ENCODE data around the gene COX18.

The COX18 gene

GRCh38 chr4:73075832-73076231, 6.3 kb upstream of the COX18 start:
- H3K36me3 ChIP-seq (ENCODE audit: insufficient read depth, low read length) = peaks cover 62% of the 10 kb centered on the region
- H2AFZ ChIP-seq (ENCODE audit: low read depth, low read length) = no peak overlapping the region
- H3K4me3 ChIP-seq (ENCODE audit: low read length) = no peak overlapping the region
- H3K27me3 ChIP-seq (ENCODE audit: insufficient read depth, low read length) = no peaks in the 10 kb centered on the region
- H3K9me3 ChIP-seq (ENCODE audit: low read length) = no peaks in the 10 kb centered on the region
- H3K4me1 ChIP-seq (ENCODE audit: insufficient read depth, low read length) = peaks cover 4% of the 10 kb centered on the region

GRCh38 chr4:73070074-73070390, 516 bp upstream of the COX18 start:
- peaks cover 16% of the 10 kb centered on the region for H3K4me1 ChIP-seq (ENCODE audit: insufficient read depth, low read length)
- H2AFZ ChIP-seq (ENCODE audit: low read depth, low read length) = peak overlapping the region; percentile 56
- no peaks in the 10 kb centered on the region for H3K9me3 ChIP-seq (ENCODE audit: low read length)
- peak overlapping the region; percentile 90 for H3K4me3 ChIP-seq (ENCODE audit: low read length)
- no peaks in the 10 kb centered on the region for H3K27me3 ChIP-seq (ENCODE audit: insufficient read depth, low read length)
- H3K36me3 ChIP-seq (ENCODE audit: insufficient read depth, low read length) = peaks cover 24% of the 10 kb centered on the region

GRCh38 chr4:73068491-73069337, 802 bp downstream of the COX18 start:
- Histone ChIP-seq H3K9me3 (ENCODE audit: low read length) (no peaks in the 10 kb centered on the region), H3K4me3 (ENCODE audit: low read length) (peak overlapping the region; percentile 90), H2AFZ (ENCODE audit: low read depth, low read length) (peak overlapping the region; percentile 59), H3K27me3 (ENCODE audit: insufficient read depth, low read length) (no peaks in the 10 kb centered on the region), H3K4me1 (ENCODE audit: insufficient read depth, low read length) (peaks cover 16% of the 10 kb centered on the region), H3K36me3 (ENCODE audit: insufficient read depth, low read length) (peaks cover 23% of the 10 kb centered on the region)

GRCh38 chr4:73067971-73068394, 1.5 kb downstream of the COX18 start:
- peak overlapping the region; percentile 59 for H2AFZ ChIP-seq (ENCODE audit: low read depth, low read length)
- peaks cover 26% of the 10 kb centered on the region for H3K36me3 ChIP-seq (ENCODE audit: insufficient read depth, low read length)
- no peaks in the 10 kb centered on the region for H3K9me3 ChIP-seq (ENCODE audit: low read length)
- peaks cover 16% of the 10 kb centered on the region for H3K4me1 ChIP-seq (ENCODE audit: insufficient read depth, low read length)
- no peaks in the 10 kb centered on the region for H3K27me3 ChIP-seq (ENCODE audit: insufficient read depth, low read length)
- peak overlapping the region; percentile 90 for H3K4me3 ChIP-seq (ENCODE audit: low read length)

GRCh38 chr4:73066928-73067327, 2.6 kb downstream of the COX18 start:
- Histone ChIP-seq H3K4me3 (ENCODE audit: low read length) (no peak overlapping the region), H3K36me3 (ENCODE audit: insufficient read depth, low read length) (peaks cover 24% of the 10 kb centered on the region), H3K27me3 (ENCODE audit: insufficient read depth, low read length) (no peaks in the 10 kb centered on the region), H2AFZ (ENCODE audit: low read depth, low read length) (no peak overlapping the region), H3K9me3 (ENCODE audit: low read length) (no peaks in the 10 kb centered on the region), H3K4me1 (ENCODE audit: insufficient read depth, low read length) (peaks cover 12% of the 10 kb centered on the region)

GRCh38 chr4:73066445-73066844, 3.1 kb downstream of the COX18 start:
- H3K4me3 ChIP-seq (ENCODE audit: low read length) = no peak overlapping the region
- H3K4me1 ChIP-seq (ENCODE audit: insufficient read depth, low read length) = peaks cover 12% of the 10 kb centered on the region
- no peak overlapping the region for H2AFZ ChIP-seq (ENCODE audit: low read depth, low read length)
- H3K9me3 ChIP-seq (ENCODE audit: low read length) = no peaks in the 10 kb centered on the region
- peaks cover 28% of the 10 kb centered on the region for H3K36me3 ChIP-seq (ENCODE audit: insufficient read depth, low read length)
- no peaks in the 10 kb centered on the region for H3K27me3 ChIP-seq (ENCODE audit: insufficient read depth, low read length)

- Histone ChIP-seq H3K4me1 (ENCODE audit: insufficient read depth, low read length) (peaks cover 7% of the 10 kb centered on the region), H3K4me3 (ENCODE audit: low read length) (no peak overlapping the region), H3K36me3 (ENCODE audit: insufficient read depth, low read length) (peaks cover 41% of the 10 kb centered on the region), H3K27me3 (ENCODE audit: insufficient read depth, low read length) (no peaks in the 10 kb centered on the region), H2AFZ (ENCODE audit: low read depth, low read length) (no peak overlapping the region), H3K9me3 (ENCODE audit: low read length) (no peaks in the 10 kb centered on the region)
Measured at GRCh38 chr4:73064536-73064935, 5.0 kb downstream of the COX18 start.

- Histone ChIP-seq H3K4me1 (ENCODE audit: insufficient read depth, low read length) (no peaks in the 10 kb centered on the region), H2AFZ (ENCODE audit: low read depth, low read length) (no peak overlapping the region), H3K27me3 (ENCODE audit: insufficient read depth, low read length) (no peaks in the 10 kb centered on the region), H3K36me3 (ENCODE audit: insufficient read depth, low read length) (peaks cover 48% of the 10 kb centered on the region), H3K4me3 (ENCODE audit: low read length) (no peak overlapping the region), H3K9me3 (ENCODE audit: low read length) (no peaks in the 10 kb centered on the region)
Measured at GRCh38 chr4:73055241-73055897, 14.1 kb downstream of the COX18 start.

- Histone ChIP-seq H3K9me3 (ENCODE audit: low read length) (no peaks in the 10 kb centered on the region), H3K27me3 (ENCODE audit: insufficient read depth, low read length) (no peaks in the 10 kb centered on the region), H3K36me3 (ENCODE audit: insufficient read depth, low read length) (peaks cover 38% of the 10 kb centered on the region), H3K4me1 (ENCODE audit: insufficient read depth, low read length) (no peaks in the 10 kb centered on the region), H3K4me3 (ENCODE audit: low read length) (no peak overlapping the region), H2AFZ (ENCODE audit: low read depth, low read length) (no peak overlapping the region)
Measured at GRCh38 chr4:73053974-73054480, 15.5 kb downstream of the COX18 start.

- no peaks in the 10 kb centered on the region for H3K4me1 ChIP-seq (ENCODE audit: insufficient read depth, low read length)
- peaks cover 30% of the 10 kb centered on the region for H3K36me3 ChIP-seq (ENCODE audit: insufficient read depth, low read length)
- H2AFZ ChIP-seq (ENCODE audit: low read depth, low read length) = no peak overlapping the region
- no peaks in the 10 kb centered on the region for H3K27me3 ChIP-seq (ENCODE audit: insufficient read depth, low read length)
- H3K9me3 ChIP-seq (ENCODE audit: low read length) = no peaks in the 10 kb centered on the region
- no peak overlapping the region for H3K4me3 ChIP-seq (ENCODE audit: low read length)
Measured at GRCh38 chr4:73053076-73053475, 16.4 kb downstream of the COX18 start.

- no peaks in the 10 kb centered on the region for H3K9me3 ChIP-seq (ENCODE audit: low read length)
- H3K36me3 ChIP-seq (ENCODE audit: insufficient read depth, low read length) = peaks cover 21% of the 10 kb centered on the region
- no peak overlapping the region for H2AFZ ChIP-seq (ENCODE audit: low read depth, low read length)
- H3K4me3 ChIP-seq (ENCODE audit: low read length) = no peak overlapping the region
- H3K27me3 ChIP-seq (ENCODE audit: insufficient read depth, low read length) = no peaks in the 10 kb centered on the region
- H3K4me1 ChIP-seq (ENCODE audit: insufficient read depth, low read length) = no peaks in the 10 kb centered on the region
Measured at GRCh38 chr4:73051625-73052024, 17.9 kb downstream of the COX18 start.

GRCh38 chr4:73045879-73046278, 23.6 kb downstream of the COX18 start:
- Histone ChIP-seq H3K36me3 (ENCODE audit: insufficient read depth, low read length) (no peaks in the 10 kb centered on the region), H2AFZ (ENCODE audit: low read depth, low read length) (no peak overlapping the region), H3K4me1 (ENCODE audit: insufficient read depth, low read length) (no peaks in the 10 kb centered on the region), H3K9me3 (ENCODE audit: low read length) (no peaks in the 10 kb centered on the region), H3K27me3 (ENCODE audit: insufficient read depth, low read length) (no peaks in the 10 kb centered on the region), H3K4me3 (ENCODE audit: low read length) (no peak overlapping the region)

GRCh38 chr4:73037057-73037456, 32.5 kb downstream of the COX18 start:
- Histone ChIP-seq H3K4me3 (ENCODE audit: low read length) (no peak overlapping the region), H3K9me3 (ENCODE audit: low read length) (no peaks in the 10 kb centered on the region), H2AFZ (ENCODE audit: low read depth, low read length) (no peak overlapping the region), H3K4me1 (ENCODE audit: insufficient read depth, low read length) (no peaks in the 10 kb centered on the region), H3K36me3 (ENCODE audit: insufficient read depth, low read length) (no peaks in the 10 kb centered on the region), H3K27me3 (ENCODE audit: insufficient read depth, low read length) (no peaks in the 10 kb centered on the region)
